Loucy (cell line): ENCODE data around the gene BCAS1.

ENCODE experiments used
- EZH2phosphoT487 ChIP-seq: fragments of 200-600 bp; IDR thresholded peaks from 2 replicates; pipeline ENCODE4 v1.6.1; 2018; ENCODE audit warnings: antibody characterized with exemption, mild to moderate bottlenecking, moderate library complexity, borderline replicate concordance
- TF ChIP-seq, protein P1 (sequence below): fragments of 200-600 bp; sonication (generic); conservative IDR thresholded peaks from 2 replicates; pipeline ENCODE4 v1.5.1; 2014; ENCODE audit warnings: mild to moderate bottlenecking, antibody characterized with exemption, low read length

DNA sequence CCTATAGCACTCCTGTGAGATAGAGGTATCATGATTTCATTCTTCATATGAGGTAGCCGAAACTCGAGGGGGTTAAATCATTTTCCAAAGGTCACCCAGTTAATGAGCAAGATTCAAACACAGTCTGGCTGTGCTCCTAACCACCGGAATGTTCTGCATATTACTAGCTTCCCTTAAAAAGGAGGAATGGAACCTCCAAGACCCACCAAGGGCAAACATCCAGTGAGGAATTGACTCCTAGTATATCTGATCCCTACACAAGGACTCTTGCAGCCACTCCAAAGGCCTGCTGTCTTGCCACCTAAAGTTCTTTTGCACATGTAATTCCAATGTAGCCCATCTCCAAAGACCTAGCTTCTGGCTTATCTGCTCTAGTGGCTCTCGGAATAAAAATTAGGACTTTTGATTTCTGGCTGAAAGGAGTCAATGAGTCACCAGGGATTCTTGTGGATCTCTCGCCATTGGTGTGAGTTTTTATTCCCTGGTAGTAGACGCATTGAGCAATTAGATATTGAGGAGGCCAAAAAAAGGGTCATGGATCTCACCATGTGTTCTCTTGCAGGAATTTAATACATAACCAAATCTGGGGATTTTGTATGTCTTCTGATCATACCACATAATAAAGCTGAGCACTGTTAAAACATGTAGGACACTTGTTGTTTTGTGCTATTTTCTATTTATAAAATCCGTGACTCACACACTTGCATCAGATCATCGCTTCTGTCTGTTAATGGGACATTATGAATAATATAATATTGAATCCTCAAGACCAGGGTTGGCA is 9.1 kb downstream of the BCAS1 start:
- TF ChIP-seq, protein P1, sequence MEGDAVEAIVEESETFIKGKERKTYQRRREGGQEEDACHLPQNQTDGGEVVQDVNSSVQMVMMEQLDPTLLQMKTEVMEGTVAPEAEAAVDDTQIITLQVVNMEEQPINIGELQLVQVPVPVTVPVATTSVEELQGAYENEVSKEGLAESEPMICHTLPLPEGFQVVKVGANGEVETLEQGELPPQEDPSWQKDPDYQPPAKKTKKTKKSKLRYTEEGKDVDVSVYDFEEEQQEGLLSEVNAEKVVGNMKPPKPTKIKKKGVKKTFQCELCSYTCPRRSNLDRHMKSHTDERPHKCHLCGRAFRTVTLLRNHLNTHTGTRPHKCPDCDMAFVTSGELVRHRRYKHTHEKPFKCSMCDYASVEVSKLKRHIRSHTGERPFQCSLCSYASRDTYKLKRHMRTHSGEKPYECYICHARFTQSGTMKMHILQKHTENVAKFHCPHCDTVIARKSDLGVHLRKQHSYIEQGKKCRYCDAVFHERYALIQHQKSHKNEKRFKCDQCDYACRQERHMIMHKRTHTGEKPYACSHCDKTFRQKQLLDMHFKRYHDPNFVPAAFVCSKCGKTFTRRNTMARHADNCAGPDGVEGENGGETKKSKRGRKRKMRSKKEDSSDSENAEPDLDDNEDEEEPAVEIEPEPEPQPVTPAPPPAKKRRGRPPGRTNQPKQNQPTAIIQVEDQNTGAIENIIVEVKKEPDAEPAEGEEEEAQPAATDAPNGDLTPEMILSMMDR: no peak
- no peak for TF ChIP-seq EZH2phosphoT487
